T-helper 2 cell (primary cell): ENCODE data around the gene SNX1.

ENCODE experiments used
- DNase-seq, 5 experiments: peaks; one replicate each; pipeline versions ENCODE4 v3.0.0 to v3.0.0-alpha.2; 2012 to 2022

SNX1 gene

GRCh38 chr15:64146885-64147681 lies 51.3 kb downstream of the SNX1 start:
- no peak for DNase-seq

GRCh38 chr15:64148168-64148567 lies 52.4 kb downstream of the SNX1 start:
- DNase-seq: no peak

- DNase-seq: no peak
Observed at GRCh38 chr15:64148581-64148980, 52.8 kb downstream of the SNX1 start.

- DNase-seq: peak in 1 of 5 experiments; percentile 54
Observed at GRCh38 chr15:64149424-64149823, 53.6 kb downstream of the SNX1 start.

GRCh38 chr15:64149893-64150578 lies 54.3 kb downstream of the SNX1 start:
- DNase-seq: no peak

GRCh38 chr15:64151727-64152506 lies 56.1 kb downstream of the SNX1 start, which contains the start of gene SNX22:
Gene SNX22 (plus strand): TSS chr15:64151731. CDS start chr15:64151776, 45 bp downstream.
- DNase-seq: peak in 3 of 5 experiments; percentile 26 to 38 (median 33)

DNA sequence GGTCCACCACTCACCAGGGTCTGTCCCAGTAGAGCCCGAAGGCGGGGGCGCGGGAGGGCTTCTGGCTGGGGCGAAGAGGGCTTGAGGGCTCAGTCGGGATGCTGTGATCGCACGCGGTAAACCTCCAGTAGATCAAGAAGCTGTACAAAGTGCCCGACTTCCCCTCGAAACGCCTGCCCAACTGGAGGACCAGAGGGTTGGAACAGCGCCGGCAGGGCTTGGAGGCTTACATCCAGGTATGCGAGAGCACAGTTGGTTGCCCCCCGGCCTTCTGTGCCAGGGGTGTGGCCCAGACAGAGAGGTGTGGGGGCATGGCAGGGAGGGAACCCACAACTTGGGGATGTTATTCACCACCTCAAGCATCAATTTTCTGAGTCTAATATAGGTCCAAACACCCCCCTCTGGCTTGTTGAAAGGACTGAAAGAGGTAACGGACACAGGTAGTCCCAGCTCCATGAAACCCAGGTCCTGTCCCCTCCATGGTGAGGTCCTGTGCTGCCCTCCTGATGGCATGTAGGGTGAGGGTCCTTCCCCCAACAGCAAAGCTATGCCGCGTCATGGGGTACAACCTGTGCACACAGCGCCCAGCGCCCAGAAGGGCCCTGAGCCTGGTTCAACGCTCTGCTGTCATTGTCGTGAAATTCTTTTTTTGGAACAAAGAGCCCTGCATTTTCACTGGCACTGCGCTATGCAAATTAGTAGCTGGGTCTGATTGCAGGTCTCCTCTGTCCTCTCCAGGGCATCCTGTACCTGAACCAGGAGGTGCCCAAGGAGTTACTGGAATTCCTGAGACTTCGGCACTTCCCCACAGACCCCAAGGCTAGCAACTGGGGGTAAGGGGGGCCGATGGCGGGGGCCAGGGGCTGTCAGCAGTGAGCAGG lies 57.0 kb downstream of the SNX1 start:
- peak in 1 of 5 experiments; percentile 26 for DNase-seq

DNA sequence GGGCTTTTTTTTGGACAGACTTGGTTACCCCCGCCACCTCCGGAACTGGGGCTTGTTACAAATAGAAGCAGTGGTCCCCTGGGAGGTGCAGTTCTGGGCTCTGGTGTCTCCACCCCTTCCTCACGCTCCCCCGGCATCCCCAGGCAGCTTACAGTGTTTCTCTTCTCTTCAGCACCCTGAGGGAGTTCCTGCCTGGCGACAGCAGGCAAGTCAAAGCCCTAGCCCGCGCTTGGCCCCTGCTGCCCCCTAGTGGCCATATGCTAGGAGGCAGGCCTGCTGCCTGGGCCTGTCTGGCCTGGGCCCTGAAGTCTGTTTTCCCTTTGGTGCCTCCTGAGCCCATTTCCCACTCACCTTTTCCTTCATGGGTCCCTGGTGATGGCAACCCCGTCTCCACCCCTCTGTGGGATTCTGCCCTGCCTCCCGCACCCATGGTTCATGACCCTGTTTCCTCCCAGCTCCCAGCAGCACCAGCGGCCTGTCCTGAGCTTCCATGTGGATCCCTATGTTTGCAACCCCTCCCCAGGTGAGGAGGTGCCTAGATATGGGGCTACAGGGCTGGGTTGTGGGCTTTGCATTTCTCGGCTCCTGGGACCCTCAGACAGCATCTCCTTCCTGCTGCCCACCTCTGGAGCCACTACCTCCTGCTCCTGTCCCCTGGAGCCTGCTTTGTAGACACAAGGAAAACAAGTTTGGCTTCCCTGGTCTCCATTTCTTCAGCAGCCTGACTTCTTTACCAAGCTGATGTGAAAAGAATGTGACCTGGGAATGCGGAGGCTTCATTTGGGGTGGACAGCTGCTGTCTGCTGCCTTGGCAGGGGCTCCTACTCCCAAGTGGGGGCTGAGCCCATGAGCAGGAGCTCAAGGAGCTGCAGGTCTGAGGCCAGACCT lies 57.9 kb downstream of the SNX1 start:
- DNase-seq: peak; percentile 73 to 90 (median 82)

DNA sequence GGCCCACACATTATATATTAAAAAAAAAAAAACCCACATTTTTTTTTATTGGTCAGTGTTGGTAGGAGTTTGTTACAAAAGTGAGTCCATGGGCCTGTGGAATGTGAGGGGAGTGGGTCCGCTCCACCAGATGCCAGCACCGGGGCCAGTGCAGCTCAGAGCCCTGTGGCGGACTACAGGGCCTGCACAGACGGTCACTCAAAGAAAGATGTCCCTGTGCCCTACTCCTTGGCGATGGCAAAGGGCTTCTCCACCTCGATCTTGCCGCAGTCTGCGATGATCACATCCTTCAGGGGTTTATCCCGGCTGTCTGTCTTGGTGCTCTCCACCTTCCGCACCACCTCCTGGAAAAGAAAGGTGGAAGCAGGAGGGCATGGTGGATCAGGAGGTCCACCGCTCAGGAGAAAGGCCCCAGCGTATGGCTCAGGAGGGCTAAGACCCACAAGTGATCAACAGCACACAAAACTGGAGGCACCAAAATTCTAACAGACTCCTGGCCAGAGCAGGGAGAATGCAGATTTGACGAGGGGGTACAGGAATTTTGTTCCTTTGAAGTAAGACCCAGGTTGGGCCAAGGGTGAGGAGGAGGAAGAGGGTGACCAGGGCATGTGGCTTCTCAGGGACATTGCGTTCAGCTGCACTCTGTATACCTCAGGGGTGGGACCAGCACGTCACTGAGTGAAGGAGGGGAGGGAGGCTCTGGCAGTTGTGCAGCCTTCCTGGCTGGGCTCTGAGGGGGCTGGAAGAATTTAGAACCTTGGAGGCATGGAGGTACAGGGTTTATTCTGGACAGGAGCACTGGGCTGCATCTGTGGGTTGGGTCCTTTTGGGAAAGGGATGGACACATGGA lies 60.2 kb downstream of the SNX1 start:
- DNase-seq: no peak

GRCh38 chr15:64156652-64157331 lies 61.0 kb downstream of the SNX1 start:
- DNase-seq: no peak

DNA sequence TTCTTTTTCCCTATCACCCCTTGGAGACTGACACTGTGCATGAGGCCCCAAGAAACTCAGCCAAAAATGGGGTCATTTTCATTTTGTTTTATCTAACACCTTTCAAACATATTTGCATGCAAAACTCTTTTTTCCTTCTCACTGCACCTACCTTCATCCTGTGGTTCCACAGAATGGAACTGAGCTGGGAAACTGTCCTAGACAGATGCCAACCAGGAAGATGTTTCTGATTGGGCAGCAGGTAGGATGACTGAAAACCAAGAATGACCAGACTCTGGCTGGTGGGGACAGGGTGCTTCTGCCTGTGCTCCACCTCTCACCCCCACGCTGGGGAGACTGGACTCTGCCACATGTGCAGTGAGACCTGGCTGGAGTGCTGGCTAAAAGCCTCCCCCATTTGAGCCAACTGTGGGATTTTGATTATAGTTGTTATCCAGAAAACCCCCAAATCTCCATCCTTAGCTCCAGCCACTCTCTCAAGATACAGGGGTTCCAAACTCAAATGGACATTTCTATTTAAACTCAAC lies 61.9 kb downstream of the SNX1 start:
- DNase-seq: no peak

GRCh38 chr15:64158363-64159134 lies 62.8 kb downstream of the SNX1 start:
- DNase-seq: no peak

DNA sequence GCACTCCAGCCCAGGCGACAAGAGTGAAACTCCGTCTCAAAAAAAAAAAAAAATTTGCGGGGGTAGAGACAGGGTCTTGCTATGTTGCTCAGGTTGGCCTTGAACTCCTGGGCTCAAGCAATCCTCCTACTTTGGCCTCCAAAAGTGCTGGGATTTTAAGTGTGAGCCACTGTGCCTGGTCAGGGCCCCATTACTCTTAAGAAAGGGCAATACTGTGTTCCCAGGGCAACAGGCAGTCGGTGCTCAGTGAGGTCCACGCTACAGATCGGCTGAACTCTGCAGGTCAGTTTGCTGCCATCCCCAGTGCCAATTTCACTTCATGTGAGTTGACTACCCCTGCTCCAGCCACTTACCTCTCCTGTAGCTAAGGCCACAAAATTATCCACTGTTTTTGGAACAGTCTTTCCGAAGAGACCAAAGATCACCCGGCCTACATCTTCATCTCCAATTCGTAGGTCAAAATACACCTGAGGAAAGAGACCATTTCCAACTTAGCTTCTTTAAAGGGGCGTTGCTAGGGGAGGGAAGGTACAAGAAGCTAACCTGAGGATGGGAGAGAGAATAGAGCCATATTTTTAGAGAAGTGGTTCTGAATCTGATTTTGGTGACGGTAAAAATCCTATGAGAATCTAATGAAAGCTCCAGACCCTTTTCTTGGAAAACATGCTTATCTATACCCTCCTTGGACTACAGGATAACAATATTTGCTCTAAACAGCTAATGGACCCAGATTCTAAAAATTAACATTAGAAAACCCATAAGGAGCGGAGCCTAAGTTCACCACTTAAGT lies 66.1 kb downstream of the SNX1 start:
- no peak for DNase-seq

DNA sequence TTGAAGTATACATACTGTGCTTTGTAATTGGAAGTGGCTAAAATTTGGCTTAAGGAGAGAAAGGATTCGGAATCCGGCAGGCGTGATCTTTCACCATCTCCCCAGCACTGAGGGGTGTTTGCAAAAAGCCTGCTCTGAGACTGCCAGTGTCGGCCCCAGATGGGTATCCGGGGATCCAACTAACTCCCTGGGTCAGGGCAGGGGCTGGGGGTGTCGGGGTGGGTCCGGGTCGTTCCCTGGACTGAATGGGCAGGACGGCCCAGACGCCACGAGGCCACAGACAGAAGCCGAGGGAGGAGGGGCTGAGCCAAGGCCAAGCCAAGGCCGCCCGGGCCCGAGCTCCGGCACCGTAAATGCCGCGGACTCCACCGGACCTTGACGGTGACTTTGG lies 66.7 kb downstream of the SNX1 start:
- DNase-seq: peak in 1 of 5 experiments; percentile 12

GRCh38 chr15:64162869-64163658 lies 67.3 kb downstream of the SNX1 start, which contains the start of gene PPIB:
Gene PPIB (minus strand): TSS chr15:64163022. CDS start chr15:64162986, 36 bp downstream.
- peak; percentile 89 to 100 (median 96) for DNase-seq

GRCh38 chr15:64163659-64164362 lies 68.0 kb downstream of the SNX1 start:
- no peak for DNase-seq
